GM13977 (cell line): ENCODE results near the gene HCN2.

Experiments
- DNase-seq: peaks from one replicate; pipeline ENCODE4 v3.0.0; 2012; ENCODE audit warnings: low spot score
- CTCF ChIP-seq: IDR thresholded peaks from 2 replicates; pipeline ENCODE4 v1.5.1; 2012; ENCODE audit warnings: mild to moderate bottlenecking, control low read depth; ENCODE audit not compliant: insufficient read depth; ENCODE audit errors: extremely low read depth, missing control alignments
- in situ Hi-C: fragments of 300-500 bp; cut with MboI; formaldehyde crosslinking; loops from one replicate; pipeline ENCODE4 v1.12.0; 2022; ENCODE audit warnings: low sequenced_read_pairs, low pct_unique_long_range_greater_than_20kb, mixed read lengths, inconsistent platforms; ENCODE audit not compliant: unreplicated experiment

Gene HCN2

GRCh38 chr19:547836-548720 is 41.6 kb upstream of the HCN2 start:
- in situ Hi-C loops = no loop called here
- DNase-seq = no peak

GRCh38 chr19:548886-549830 is 40.5 kb upstream of the HCN2 start:
- no peak for TF ChIP-seq CTCF
- in situ Hi-C loops = no loop called here
- no peak for DNase-seq

More at GRCh38 chr19:547836-548720, 41.6 kb upstream of the HCN2 start:
- TF ChIP-seq CTCF = no peak

- no peak for TF ChIP-seq CTCF
- in situ Hi-C loops = no loop called here
- DNase-seq = no peak
These were observed 34.9 kb upstream of the HCN2 start for GRCh38 chr19:554817-555216.

- in situ Hi-C loops = no loop called here
- TF ChIP-seq CTCF = no peak
These were observed 34.2 kb upstream of the HCN2 start for GRCh38 chr19:555474-555808.

GRCh38 chr19:556611-557382 is 32.9 kb upstream of the HCN2 start:
- no peak for DNase-seq
- no peak for TF ChIP-seq CTCF
- in situ Hi-C loops = no loop called here

More at GRCh38 chr19:555474-555808, 34.2 kb upstream of the HCN2 start:
- DNase-seq = no peak
